Stimulated activated CD4-positive, alpha-beta T cell treated with anti-CD3 and anti-CD28 coated beads, Interleukin-1b, Interleukin-23, amount 100 ng/mL, for 48 hours (primary cell): Measurements from ENCODE around the gene PPP4C.

Experiments
- DNase-seq: peaks from one replicate; pipeline ENCODE4 v3.0.0-alpha.2; 2020

PPP4C gene

DNA sequence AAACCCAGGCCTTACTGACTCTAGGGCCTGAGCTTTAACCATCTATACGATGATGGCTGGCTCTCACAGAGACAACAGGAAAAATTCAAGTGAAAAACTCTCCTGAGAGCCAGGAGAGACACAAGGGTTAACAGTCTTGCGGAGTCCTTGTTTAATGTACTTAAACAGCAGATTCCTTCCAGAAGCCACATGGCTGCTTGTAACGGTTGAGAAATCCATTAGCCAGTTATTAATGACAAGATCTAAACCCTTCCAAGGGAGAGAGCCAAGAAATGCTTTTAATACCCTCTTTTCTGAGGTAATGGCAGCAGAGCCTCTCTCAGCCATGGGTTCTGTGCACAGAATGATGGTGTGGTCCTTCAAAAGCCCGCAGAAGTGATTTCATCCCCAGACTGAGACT is 15.4 kb upstream of the PPP4C start:
- DNase-seq: no peak

GRCh38 chr16:30060836-30061554 is 14.8 kb upstream of the PPP4C start:
- DNase-seq: no peak

GRCh38 chr16:30063278-30063892 is 12.4 kb upstream of the PPP4C start:
- no peak for DNase-seq

DNA sequence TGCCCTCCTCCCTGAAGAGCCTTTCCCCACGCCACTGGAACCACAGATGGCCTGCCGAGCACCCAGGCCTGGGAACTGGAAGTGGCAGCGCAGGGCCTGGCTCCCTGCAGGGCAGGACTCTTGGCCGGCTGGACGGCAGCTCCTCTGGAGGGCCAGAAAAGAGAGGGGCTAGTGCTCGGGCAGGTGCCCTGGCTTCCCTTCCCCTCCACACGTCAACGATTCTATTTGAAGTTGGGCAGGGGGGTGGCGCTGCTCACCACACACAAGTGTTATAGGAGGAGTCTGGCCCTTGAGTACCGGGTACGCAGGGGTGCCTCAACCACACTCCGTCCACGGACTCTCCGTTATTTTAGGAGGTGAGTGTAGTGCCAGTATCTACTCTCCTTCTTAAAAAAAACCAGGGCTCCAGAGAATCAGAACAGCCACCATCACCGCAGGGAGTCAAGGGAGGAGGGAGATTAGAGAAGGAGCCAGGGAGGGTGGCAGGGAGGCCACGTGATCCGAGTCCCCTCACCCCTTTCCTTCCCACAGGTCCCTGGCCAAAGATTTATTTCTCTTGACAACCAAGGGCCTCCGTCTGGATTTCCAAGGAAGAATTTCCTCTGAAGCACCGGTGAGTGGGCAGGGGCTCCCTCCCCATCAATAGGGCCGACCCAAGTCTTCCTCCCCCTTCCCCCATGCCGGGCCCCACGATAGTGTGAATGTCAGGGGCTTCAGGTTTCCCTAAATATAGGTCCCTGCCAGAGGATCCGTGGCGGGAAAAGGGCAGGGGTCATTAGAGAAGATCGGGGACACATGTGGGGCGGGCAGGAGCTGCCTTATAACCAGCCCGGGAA is 11.7 kb upstream of the PPP4C start:
- DNase-seq: peak; percentile 70

DNA sequence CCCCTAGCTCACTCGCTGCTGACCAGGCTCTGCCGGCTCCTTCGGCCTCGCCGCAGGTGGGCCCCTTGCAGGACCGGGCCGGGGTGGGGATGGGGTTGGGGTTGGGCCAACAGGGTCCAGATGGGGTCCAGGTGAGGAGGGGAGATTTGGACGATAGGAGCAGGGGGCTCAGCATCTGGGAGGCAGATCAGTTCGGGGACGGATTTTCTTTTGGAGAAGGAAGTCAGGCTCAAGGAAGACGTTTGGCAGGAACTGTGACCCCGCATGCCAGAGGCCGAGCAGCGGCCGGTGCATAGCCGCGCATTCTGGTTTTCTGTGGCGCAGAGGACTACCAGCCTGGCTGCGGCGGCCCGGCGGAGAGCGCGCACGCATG is 11.1 kb upstream of the PPP4C start:
- no peak for DNase-seq

DNA sequence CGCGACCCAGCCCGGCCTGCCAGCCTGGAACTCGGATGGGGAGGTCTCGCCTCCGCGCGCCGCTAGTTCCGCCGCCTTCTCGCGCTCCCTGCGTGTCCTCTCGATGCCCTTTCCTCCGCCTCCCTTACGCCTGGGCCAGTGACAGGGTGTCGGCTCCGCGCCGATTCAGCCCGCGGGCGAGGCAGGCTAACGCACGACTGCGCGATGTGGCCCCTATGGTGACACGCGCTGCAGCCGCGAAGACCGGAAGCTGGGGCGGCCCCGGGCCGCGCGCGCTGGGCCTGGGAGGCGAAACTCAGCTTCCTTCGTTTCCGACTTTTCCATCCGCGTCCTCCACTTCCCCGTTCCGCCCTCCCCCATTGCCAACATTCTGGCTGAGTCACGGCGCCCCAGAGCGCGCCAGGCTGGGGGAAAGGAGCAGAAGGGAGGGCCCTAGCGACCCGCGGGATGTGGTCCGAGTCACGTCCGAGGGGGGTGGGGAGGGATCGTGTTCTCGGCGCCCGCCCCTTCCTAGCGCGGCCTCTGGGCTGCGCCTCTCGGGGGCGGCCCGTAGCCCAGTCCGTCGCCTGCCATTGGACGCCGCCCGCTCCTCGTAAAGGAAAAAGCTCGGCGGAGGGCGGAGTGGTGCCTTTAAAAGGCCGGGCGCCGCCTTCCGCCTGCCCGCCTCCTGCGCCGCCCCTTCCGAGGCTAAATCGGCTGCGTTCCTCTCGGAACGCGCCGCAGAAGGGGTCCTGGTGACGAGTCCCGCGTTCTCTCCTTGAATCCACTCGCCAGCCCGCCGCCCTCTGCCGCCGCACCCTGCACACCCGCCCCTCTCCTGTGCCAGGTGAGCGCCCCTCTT is 10.5 kb upstream of the PPP4C start, which contains the start of gene ALDOA:
Gene ALDOA, plus strand, starts transcription at position 659 of the 841 bp plus-strand sequence. CDS start 1,138 bp downstream, outside the sequence.
- DNase-seq: peak; percentile 98

GRCh38 chr16:30065943-30066760 is 9.6 kb upstream of the PPP4C start:
- DNase-seq: peak; percentile 53

- DNase-seq: no peak
Measured at GRCh38 chr16:30066761-30067583, 8.8 kb upstream of the PPP4C start.

DNA sequence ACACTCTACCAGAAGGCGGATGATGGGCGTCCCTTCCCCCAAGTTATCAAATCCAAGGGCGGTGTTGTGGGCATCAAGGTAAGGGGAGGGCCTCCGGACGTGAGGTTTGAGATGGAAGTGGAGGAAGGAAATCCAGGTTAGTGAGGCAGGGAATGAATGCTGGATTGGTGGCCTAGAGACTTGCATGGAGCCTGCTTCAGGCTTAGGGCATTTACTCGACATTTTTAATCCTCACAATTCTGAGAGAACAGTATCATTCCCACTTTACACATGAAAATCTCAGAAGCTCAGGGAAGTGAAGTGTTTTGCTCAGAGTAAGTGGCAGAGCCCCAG is 8.2 kb upstream of the PPP4C start:
- no peak for DNase-seq

DNA sequence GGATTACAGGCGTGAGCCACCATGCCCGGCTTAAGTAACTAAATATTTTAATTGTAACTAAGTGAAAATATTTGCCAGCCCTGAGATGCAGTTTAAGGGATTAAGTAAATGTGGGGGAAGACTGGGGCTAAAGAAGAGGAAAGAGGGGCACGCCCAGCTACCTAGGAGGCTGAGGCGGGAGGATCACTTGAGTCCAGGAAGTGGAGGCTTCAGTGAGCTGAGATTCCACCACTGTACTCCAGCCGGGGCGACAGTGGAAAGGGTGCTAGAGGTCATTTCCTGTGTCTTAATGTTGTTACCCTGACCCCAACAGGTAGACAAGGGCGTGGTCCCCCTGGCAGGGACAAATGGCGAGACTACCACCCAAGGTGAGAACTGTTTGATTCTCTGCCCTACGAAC is 7.5 kb upstream of the PPP4C start:
- no peak for DNase-seq

DNA sequence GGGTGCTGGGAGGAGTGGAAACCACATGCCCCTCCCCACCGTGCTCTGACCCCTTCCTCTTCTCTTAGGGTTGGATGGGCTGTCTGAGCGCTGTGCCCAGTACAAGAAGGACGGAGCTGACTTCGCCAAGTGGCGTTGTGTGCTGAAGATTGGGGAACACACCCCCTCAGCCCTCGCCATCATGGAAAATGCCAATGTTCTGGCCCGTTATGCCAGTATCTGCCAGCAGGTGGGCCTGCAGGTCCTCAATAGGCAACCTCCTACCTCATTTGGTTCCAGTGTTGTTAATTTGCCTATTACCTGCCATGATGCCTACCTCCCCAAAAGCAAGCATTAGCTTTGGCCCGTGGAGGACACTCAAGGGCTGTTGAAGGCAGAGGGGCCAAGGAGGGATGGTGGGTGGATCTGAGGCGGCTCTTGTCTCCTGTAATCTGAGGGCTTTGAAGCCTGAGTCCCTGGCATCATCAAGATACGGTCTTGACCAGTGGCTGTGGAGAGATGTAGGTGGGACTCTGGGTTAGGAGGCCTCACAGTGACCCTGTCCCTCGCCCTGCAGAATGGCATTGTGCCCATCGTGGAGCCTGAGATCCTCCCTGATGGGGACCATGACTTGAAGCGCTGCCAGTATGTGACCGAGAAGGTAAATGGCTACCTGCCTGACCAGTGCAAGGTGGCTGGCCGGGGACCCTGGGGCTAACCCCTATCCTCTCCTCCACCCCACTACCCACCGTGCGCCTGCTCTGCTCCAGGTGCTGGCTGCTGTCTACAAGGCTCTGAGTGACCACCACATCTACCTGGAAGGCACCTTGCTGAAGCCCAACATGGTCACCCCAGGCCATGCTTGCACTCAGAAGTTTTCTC is 6.8 kb upstream of the PPP4C start:
- DNase-seq: peak; percentile 63

DNA sequence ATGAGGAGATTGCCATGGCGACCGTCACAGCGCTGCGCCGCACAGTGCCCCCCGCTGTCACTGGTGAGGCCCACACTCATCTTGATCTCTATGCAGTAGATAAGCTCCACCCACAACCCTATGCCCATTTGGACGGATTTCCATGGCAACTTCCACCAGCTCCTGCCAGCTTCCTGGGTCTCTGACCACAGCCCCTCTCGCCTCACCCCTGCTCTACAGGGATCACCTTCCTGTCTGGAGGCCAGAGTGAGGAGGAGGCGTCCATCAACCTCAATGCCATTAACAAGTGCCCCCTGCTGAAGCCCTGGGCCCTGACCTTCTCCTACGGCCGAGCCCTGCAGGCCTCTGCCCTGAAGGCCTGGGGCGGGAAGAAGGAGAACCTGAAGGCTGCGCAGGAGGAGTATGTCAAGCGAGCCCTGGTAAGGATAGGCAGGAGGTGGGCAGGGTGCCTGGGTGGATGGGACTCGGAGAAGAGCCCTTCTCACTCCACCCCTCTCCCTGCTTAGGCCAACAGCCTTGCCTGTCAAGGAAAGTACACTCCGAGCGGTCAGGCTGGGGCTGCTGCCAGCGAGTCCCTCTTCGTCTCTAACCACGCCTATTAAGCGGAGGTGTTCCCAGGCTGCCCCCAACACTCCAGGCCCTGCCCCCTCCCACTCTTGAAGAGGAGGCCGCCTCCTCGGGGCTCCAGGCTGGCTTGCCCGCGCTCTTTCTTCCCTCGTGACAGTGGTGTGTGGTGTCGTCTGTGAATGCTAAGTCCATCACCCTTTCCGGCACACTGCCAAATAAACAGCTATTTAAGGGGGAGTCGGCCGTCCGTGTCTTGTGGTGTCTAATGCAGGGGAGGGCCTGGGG is 6.0 kb upstream of the PPP4C start:
- DNase-seq: no peak

GRCh38 chr16:30070490-30070889 is 5.3 kb upstream of the PPP4C start:
- no peak for DNase-seq

- DNase-seq: no peak
Measured at GRCh38 chr16:30076276-30076791, 540 bp downstream of the PPP4C start.

DNA sequence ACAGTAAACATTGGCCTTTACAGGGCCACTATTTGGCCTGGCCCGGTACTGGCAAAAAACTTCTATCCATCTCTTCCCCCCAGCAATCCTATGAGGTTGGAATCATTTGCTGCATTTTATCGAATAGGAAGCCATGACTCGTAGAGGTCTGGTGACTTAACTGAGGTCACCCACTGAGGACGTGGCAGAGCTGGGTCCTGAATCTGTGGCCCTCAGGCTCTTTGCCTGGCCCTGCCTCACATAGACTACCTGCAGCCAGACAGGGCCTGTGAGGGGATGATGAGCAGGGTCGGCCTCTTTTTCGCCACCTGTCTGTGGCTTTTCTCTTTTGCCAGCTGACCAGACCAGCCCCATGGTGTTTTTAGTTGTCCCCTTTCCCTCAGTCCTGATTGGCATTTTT is 1.9 kb downstream of the PPP4C start:
- DNase-seq: no peak

- no peak for DNase-seq
Measured at GRCh38 chr16:30078744-30079143, 3.0 kb downstream of the PPP4C start.

- no peak for DNase-seq
Measured at GRCh38 chr16:30079480-30079879, 3.7 kb downstream of the PPP4C start.

DNA sequence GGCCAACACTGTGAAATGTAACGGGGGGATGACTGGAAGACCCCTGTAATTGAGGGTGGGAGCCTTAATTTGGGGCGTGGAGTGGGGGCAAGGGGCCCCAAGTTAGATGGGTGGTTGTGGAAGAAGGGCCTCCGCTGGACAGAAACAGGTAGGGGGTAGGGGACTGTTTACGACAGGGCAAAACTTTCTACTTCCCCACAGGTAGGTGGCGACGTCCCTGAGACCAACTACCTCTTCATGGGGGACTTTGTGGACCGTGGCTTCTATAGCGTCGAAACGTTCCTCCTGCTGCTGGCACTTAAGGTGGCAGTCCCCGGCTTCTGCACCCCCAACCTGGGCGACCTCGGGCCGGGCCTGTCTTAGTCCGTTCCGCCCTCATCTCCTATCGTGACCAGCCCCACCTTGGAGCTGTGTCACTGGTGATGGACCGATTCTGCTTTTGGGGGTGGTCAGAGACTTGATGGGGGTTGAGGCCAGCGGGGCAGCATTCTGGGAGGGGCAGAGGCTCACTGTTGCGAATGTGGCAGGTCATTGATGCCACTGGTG is 6.8 kb downstream of the PPP4C start:
- DNase-seq: no peak
